Stimulated activated CD8-positive, alpha-beta memory T cell treated with anti-CD3 and anti-CD28 coated beads, Interleukin-7, amount 100 ng/mL, for 4 hours (primary cell): Measurements from ENCODE around the gene AJM1.
"Not testable (repeated sequence)": the region's sequence is repeated elsewhere in the genome, so short reads cannot be mapped to it uniquely, and the experiment has no call there.

Experiments used
- DNase-seq, 2 donors: peaks; one replicate each; pipeline ENCODE4 v3.0.0-alpha.2; 2020; ENCODE audit warnings: low read depth in 2 of 2

AJM1 gene

DNA sequence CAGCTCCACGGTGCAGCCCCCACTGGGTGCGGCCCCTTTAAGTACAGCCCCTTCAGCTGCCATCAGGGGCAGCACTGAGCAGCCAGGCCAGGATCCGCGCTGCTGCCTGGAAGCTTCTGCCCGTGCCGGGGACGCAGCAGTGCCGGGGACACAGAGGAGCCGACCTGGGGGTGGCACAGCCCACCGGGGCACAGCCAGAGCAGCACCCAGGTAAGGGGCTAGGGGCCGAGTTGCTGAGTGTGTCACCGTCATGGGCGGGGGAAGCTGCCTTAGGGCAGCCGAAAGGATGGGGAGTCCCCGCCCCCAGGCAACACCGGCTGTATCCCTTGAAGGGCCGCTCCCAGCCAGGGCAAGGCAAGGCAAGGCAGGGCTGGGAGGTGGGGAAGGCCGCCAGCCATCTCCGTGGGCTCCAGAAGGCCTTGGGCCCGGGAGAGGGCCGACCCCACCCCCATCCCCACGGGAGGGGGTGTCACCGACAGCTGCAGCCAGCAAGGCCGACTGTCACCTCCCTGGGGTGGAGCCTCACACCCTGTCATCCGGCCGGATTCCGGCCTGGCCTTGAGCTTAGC is at the start of gene AJM1:
AJM1 (plus strand) TSS at position 99 of the 569 bp plus-strand sequence. CDS start 1,937 bp downstream, outside the sequence.
- DNase-seq, result peak; percentile 46 to 67

DNA sequence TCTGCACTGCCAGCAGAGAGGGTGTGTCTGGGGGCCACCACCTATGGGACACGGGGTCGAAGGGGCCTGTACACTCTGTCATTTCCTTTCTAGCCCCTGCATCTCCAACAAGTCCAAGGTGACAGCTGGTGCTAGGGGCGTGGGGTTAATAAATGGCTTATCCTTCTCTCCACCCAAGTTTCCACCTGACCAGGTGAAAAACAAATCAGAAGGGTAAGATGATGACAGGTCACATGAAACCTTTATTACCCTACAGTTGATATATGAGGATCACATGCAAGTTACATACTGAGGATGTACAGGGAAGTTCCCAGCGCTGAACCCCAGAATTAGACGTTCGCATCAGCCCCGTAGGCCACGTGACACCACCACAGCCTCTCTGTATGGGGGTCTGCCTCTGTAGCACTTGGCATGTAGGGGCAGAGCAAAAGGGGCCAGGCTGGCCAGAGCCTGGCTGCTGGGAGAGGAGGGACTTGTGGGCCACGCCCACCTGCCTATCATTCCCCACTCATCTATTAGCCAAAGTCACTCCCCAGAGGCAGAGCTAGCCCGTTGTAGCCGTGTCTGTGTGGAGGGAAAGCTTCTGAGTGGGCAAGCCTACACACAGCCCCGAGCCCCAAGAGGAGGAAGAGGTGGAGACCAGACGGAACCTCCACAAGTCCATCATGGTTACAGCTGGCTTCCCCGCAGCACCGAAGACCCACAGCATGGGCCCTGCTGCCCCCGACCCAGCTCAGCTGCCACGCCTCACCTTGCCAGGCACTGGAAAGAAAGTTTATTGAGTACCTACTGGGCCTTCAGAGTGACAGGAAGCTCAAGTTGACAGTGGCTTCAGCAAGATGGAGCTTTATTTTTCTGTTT is 49.0 kb upstream of the AJM1 start:
- DNase-seq, result no peak

DNA sequence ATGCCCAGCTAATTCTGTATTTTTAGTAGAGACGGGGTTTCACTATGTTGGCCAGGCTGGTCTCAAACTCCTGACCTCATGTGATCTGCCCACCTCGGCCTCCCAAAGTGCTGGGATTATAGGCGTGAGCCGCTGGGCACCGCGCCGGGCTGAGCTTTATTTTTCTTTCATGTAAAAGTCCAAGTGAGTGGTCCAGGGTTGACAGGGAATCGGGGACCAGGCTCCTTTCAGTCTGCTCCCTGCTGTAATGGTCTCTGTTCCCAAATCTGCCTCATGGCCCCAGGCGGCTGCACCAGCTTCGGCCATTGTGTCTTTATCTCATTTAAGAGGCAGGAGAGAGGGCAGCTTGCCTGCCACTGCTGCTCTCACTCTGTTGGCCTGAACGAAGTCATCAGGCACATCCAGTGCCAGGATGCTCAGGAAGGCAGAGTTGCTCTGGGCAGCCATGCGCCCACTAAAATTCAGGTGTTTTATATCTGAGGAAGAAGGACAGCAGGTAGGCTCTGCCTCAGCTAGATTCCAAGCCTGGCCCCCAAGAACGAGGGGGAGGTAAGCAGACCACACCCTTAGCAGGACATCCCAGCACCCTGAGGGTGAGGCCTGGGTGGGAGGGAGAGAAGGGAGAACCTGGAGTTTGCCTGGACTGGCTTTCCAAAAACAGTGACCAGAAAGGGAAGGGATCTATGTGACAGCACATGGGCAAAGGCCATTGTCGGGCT is 47.8 kb upstream of the AJM1 start:
- no peak for DNase-seq

DNA sequence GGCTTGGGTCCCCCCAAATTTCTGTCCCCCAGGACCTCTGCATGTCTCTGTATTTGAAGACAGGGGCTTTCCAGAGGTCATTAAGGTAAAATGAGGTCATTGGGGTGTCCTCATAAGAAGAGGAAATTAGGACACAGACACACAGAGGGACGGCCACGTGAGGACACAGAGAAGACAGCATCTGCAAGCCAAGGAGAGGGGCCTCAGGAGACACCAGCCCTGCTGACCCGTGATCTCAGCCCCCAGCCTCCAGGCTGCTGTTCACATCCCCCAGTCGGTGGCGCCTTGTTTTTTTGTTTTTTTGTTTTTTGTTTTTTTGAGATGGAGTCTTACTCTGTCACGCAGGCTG is 47.3 kb upstream of the AJM1 start:
- no peak for DNase-seq

DNA sequence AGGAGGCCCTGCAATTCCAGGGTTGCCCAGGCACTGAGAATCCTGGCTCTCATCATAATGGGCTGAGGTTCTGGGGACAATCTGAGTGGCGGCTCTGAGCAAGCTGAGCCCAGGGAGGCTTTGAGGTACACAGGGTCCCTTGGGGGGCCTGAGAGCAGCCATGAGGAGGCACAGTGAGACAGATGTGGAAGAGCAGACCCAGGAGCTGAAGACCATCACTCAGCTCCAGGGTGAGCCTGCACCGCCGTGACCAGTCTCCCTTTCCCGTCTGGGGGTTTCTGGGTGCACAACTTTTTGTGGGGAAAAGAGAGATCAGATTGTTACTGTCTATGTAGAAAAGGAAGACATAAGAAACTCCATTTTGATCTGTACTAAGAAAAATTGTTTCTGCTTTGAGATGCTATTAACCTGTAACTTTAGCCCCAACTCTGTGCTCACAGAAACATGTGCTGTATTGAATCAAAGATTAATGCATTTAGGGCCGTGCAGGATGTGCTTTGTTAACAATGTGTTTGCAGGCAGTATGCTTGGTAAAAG is 46.0 kb upstream of the AJM1 start, which contains the start of gene CCDC183:
CCDC183 (plus strand) TSS at position 101 of the 537 bp plus-strand sequence; CDS start at position 161, 60 bp downstream.
- DNase-seq, result no peak

DNA sequence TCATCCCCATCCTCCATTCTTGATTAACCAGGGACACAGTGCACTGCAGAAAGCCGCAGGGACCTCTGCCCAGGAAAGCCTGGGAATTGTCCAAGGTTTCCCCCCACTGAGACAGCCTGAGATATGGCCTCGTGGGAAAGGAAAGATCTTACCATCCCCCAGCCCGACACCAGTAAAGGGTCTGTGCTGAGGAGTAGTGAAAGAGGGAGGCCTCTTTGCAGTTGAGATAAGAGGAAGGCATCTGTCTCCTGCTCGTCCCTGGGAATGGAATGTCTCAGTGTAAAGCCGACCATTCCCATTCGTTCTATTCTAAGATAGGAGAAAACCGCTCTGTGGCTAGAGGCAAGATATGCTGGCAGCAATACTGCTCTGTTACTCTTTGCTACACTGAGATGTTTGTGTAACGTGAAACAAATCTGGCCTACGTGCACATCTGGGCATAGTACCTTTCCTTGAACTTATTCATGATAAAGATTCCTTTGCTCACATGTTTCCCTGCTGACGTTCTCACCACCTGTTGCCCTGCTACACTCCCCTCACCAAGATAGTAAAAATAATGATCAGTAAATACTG is 45.4 kb upstream of the AJM1 start:
- DNase-seq, result not testable (repeated sequence)

DNA sequence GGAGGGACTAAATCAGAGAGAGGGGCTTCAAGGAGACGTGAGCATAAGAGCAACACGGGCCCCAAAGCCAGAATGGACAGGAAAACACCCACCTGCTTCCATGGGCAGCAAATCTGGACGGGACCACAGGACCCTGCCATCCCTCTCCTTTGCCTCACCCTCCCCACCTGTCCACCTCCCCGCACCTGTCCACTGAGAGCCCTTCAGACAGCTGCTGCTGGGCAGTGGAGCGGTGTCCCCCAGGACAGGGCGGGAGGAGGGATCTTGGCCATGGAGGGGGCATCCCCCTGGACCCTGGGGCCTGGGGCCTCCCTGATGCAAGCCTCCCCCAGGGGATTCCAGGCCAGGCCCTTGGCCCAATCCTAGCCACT is 43.6 kb upstream of the AJM1 start:
- DNase-seq, result no peak

DNA sequence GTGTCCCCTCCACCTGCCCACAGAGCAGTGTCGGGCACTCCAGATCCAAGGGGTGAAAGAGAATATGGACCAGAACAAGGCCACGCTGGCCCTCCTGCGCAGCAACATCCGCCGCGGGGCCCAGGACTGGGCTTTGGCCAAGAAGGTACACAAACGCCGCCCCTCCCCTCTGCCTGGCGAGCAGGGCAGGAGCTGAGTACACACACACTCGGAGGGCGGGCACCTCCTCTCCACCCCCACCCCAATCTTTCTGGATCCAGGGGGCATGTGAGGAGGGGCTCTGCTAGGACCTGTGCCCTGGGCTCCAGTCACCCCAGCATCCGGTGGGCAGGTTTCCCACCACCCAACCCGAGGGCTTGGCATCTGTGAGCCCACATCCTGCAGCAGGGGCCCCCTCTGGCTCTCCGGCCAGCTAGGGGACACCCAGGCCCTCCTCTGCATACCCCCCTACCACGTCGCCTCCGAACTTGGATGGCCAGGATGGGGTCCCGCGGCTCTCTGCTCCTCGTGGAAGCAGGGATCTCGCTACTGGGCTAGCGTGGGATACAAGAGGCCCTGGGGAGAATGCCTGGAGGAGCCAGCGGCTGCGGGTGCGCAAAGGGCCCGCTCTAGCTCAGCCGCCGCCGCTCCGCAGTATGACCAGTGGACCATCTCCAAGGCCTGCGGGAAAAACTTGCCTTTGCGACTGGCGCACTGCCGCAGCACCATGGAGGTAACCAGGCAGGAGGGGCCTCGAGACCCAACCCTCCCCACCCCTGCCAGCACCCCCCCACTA is 43.0 kb upstream of the AJM1 start:
- DNase-seq, result no peak

DNA sequence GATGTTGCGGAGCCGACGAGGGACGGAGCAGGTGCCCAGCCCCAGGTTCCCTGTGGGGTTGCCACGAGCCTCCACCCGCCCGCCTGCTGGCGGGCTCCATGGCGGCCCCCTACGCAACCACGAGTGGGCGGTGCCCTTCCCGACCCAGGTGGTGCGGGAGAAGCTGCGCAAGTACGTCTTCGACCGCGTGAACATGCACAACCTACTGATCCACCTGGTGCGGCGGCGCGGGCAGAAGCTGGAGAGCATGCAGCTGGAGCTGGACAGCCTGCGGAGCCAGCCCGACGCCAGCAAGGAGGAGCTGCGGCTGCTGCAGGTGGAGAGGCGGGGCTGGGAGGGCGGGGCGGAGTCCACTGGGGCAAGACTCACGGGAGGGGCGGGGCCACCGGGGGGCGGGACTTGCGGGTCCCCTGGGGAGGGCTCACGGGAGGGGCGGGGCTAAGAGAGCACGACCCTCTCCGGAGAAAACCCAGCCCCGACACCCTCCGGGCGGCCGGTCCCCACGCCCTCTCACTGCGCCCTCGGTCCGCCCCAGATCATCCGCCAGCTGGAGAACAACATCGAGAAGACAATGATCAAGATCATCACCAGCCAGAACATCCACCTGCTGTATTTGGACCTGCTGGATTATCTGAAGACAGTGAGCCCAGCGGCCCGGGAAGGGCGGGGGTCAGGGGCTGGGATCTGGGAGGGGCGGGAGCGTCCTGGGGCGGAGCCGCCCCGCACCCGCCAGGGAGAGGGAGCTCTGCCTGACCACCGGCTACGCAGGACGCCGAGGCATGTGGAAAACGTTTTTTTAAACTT is 42.2 kb upstream of the AJM1 start:
- peak; percentile 81 to 89 for DNase-seq

DNA sequence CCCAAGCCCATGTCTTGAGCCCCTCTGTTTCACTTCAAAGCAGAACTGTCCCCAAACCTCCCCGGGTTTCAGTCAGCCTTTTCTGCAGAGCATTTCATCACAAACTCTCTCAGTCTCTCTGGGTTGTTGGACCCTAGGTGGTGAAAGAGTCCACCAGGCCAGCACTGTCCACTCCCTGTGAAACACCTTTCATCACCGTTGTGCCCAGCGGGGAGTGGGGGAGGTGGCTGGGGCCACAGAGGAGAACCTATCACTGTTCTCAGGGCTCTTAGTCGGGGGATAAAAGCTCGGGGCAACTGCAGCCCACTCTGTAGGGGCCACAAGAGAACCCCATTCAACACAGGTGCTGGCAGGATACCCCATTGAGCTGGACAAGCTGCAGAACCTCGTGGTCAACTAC is 40.0 kb upstream of the AJM1 start:
- no peak for DNase-seq

DNA sequence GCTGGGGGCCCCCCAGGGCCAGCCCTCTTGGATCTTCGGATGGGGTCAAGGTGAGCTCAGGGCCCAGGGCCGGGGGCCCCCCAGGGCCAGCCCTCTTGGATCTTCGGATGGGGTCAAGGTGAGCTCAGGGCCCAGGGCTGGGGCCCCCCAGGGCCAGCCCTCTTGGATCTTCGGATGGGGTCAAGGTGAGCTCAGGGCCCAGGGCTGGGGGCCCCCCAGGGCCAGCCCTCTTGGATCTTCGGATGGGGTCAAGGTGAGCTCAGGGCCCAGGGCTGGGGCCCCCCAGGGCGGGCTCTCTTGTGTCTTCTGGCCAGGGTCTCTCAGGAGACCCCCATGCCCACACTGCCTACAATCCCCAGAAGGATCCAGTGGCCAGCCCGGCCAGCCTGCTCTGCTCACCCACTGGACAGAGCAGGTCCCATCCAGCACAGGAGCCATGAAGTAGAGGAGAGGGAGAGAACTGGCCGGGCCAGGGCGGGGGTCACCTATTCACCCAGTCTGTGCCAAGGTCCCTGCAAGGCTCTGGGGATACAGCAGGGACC is 39.2 kb upstream of the AJM1 start:
- DNase-seq, result not testable (repeated sequence)

DNA sequence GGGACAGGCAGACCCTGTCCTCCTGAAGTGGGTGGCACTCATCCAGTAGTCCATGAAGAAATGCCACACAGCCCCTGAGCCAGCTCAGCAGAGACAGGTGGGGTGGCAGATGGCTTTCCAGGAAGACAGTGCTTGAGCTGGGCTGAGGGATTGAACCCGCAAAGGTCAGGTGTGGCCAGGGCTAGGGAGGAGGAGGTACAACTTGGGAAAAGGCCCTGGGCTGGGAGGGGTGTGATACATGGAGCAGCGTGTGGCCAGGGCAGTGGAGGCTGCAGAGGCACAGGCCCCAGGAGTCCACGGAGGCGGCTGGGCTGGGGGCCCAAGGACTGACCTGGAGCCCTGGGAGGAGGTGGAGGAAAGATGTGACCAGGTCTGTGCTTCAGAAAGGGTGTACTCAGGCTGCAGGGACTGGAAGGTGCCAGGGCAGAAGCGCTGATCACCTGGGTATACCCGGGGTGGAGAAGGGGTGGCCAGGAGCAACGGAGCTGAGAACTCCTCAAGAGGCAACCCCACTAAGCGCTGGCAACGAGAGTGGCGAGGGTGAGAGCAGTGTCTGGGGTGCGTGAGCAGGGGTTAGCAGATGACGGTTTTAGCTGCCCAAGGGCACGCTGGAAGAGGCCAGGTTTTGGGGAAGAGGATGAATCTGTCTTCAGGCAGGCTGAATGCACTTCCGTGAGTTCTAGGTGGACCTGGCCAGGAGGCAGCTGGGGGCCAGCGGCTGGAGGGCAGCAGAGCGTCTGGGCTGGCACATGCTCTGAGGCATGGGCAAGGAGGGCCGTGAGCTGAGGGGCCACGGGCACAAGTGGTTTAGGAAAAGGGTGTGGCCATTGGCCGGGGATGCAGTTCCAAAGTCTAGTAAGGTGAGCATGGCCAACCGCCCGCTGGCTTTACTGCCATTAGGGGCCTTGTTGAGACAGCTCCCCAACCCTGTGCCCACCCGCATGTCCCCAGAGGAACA is 38.4 kb upstream of the AJM1 start:
- DNase-seq, result no peak

DNA sequence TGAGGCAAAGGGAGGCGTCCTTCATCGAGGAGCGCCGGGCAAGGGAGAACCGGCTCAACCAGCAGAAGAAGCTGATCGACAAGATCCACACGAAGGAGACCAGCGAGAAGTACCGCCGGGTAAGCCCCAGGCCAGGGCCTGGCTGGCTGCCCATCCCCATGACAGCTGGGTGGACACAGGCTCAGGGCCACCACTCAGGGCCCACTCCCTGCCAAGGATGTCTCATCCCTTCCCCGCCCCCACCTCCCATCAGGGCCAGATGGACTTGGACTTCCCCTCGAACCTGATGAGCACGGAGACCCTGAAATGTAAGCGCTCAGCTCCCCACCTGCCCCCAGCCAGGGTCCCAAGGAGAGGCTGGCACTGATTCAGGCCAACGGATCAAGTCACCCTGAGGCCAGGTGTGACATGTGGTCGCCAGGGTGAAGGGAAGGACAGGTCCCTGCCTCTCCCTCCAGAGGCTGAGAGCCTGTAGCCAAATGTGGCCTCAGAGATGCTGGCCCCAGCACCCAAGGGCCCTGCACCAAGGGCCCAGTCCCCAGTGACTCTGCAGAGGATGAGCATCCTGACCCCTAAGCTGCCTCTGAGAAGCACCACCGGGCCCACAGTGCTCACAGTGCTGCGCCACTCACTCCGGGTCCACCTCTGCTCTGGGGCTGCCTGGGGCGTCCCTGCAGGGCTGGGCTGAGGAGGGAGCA is 37.6 kb upstream of the AJM1 start:
- no peak for DNase-seq

DNA sequence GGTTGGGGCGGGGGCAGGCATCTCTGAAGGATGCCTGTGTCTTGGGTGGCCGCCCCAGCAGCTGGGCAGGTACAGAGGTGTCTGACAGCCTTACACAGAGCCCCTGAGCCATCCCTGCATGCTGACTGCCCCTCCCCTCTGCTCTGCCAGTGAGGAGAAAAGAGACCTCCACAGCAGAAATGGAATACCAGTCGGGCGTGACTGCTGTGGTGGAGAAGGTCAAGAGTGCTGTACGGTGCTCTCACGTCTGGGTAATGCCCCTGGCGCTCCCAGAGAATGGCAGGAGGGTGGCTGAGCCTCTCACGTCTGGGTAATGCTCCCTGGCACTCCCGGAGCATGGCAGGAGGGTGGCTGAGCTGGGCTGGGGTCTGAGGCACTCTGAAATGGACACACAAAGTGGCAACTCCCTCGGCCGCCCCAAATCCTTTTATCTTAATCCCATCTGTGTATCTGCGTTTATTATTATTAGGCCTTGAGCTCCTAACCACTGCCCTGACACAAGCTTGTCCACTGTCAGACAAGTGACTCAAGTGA is 37.0 kb upstream of the AJM1 start:
- no peak for DNase-seq

DNA sequence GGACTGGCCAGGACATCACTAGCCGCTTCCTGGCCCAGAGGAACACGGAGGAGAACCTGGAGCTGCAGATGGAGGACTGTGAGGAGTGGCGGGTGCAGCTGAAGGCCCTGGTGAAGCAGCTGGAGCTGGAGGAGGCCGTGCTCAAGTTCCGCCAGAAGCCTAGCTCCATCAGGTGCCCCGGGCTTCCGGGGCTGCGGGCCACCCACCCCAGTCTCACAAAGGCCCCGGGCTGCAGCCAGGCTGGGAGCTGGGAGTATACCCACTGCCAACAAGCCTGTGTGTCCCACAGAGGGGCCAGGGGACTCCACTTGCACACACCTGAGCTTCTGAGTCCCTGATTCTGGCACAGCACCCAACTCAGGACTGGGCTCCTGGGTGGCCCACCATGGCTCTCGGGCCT is 36.2 kb upstream of the AJM1 start:
- DNase-seq, result no peak

DNA sequence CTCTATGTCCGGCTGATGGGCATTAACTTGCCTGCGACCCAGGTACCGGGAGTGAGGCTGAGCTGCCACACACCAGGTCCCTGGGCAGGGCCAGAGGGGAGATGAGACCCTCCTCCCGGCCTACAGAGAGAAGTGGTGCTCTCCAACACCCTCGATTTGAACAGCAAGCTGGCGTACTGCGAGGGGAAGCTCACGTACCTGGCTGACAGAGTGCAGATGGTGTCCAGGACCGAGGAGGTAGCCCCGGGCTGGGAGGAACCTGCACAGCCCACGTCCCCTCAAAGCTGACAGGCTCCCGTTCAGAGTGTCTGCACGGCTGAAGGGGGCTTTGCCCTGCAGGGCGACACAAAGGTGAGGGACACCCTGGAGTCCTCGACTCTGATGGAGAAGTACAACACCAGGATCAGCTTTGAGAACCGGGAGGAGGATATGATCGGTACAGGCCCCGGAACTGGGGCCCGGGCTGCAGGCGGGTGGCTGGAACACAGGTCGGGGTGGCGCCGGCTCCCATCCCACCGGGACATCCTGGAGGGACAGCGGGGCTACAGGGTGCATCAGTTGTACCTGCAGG is 35.6 kb upstream of the AJM1 start:
- DNase-seq, result no peak

DNA sequence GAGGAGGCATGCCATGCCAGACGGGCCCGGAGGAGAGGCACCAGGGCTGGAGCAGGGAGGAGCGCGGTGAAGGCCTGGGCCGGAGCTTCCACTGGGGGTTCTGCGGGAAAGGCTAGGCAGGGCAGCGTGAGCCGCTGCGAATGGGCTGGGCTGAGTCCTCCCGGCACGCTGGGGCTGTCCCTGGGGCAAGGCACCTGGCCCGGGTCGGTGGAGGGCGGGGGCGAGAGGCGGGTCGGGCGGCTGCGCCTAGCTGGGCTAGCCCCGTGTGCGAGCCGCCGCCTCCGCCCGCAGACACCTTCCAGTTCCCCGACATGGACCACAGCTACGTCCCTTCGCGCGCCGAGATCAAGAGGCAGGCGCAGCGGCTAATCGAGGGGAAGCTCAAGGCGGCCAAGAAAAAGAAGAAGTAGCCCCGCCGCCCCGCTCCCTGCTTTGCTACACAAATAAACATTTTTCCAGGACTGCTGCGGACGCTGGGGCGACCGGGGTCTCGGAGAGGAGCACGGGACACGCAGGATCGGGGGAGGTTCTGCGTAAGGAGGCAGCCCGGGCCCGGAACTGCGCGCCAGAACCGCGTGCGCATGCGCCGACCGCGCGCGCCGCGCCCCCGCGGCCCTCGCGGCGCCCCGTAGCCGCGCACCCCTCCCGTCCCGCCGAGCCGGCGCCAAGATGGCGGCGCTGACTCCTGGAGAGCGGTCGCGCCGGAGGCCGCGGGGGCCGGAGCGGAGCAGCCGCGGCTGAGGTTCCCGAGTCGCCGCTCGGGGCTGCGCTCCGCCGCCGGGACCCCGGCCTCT is 34.8 kb upstream of the AJM1 start, which contains the start of gene RABL6:
RABL6 (plus strand) TSS at position 668 of the 794 bp plus-strand sequence. CDS start 249 bp downstream, outside the sequence.
- peak; percentile 56 to 77 for DNase-seq
